LHCN-M2 (cell line): ENCODE measurements around the gene ISL2. TPM values are rescaled to one million over a fixed set of nuclear protein-coding genes. Genes with fewer than 3 reads are reported as not detected.
A peak's percentile ranks its signal among the peaks of the same experiment; 100 is the strongest.

Experiments used
- DNase-seq: peaks from one replicate; pipeline ENCODE4 v3.0.0-alpha.2; 2012; ENCODE audit warnings: low read depth
- total RNA-seq: library from RNA; depleted of rRNA; stranded (reverse); fragments of >200 nt; gene quantifications from 2 replicates; pipeline ENCODE4 v1.2.3, GENCODE V29; 2014

ISL2 gene
- total RNA-seq, 1 experiment from 2014 or later = 4.1 TPM

- no peak for DNase-seq
Observed at GRCh38 chr15:76341366-76342057, 4.9 kb downstream of the ISL2 start.

GRCh38 chr15:76342058-76342381 is 5.4 kb downstream of the ISL2 start:
- DNase-seq = no peak

GRCh38 chr15:76342382-76343201 is 6.0 kb downstream of the ISL2 start:
- no peak for DNase-seq

- DNase-seq = no peak
Observed at GRCh38 chr15:76343313-76343996, 6.9 kb downstream of the ISL2 start.

- DNase-seq = no peak
Observed at GRCh38 chr15:76344893-76345582, 8.5 kb downstream of the ISL2 start.

- no peak for DNase-seq
Observed at GRCh38 chr15:76345583-76345879, 9.0 kb downstream of the ISL2 start.

GRCh38 chr15:76345880-76346668 is 9.5 kb downstream of the ISL2 start:
- peak; percentile 29 for DNase-seq

GRCh38 chr15:76346669-76347481 is 10.3 kb downstream of the ISL2 start:
- peak; percentile 42 for DNase-seq

- no peak for DNase-seq
Observed at GRCh38 chr15:76347482-76348055, 11.0 kb downstream of the ISL2 start.

GRCh38 chr15:76349301-76350070 is 12.9 kb downstream of the ISL2 start:
- DNase-seq = no peak

- no peak for DNase-seq
Observed at GRCh38 chr15:76353023-76353577, 16.5 kb downstream of the ISL2 start.

- DNase-seq = no peak
Observed at GRCh38 chr15:76353903-76354302, 17.3 kb downstream of the ISL2 start.

GRCh38 chr15:76354823-76355440 is 18.4 kb downstream of the ISL2 start:
- no peak for DNase-seq

- DNase-seq = no peak
Observed at GRCh38 chr15:76358453-76358852, 21.9 kb downstream of the ISL2 start.

- DNase-seq = no peak
Observed at GRCh38 chr15:76359152-76359551, 22.6 kb downstream of the ISL2 start.

- DNase-seq = no peak
Observed at GRCh38 chr15:76360416-76360815, 23.8 kb downstream of the ISL2 start.

- no peak for DNase-seq
Observed at GRCh38 chr15:76363251-76363650, 26.7 kb downstream of the ISL2 start.

GRCh38 chr15:76366714-76367113 is 30.1 kb downstream of the ISL2 start:
- DNase-seq = no peak
